GM12878 (cell line): ENCODE results near the gene SNAP23. TPM values are rescaled to one million over a fixed set of nuclear protein-coding genes. Genes with fewer than 3 reads are reported as not detected.

ENCODE experiments used
- ATAC-seq: fragments of 200-7000 bp; cut with Tn5 transposase; 3 replicates; pipeline ENCODE4 v1.9.1; 2020; ENCODE audit warnings: mild to moderate bottlenecking, moderate library complexity
- BruUV-seq: library from RNA; stranded (reverse); fragments of 400-500 nt; replicated peaks from 2 replicates; lab custom pipeline; 2021; lab: Mats Ljungman, UMichigan
- CTCF ChIA-PET: fragments of 300-600 bp; sonication (Branson Sonifier 250); formaldehyde crosslinking; extraction: SDS; loops from one replicate; lab custom pipeline; 2021; ENCODE audit warnings: inconsistent platforms; lab: Yijun Ruan, JAX
- POLR2A ChIA-PET: fragments of 350-600 bp; formaldehyde crosslinking; extraction: SDS; loops from one replicate; lab custom pipeline; 2021; ENCODE audit warnings: inconsistent platforms; lab: Charles Lee
- RAD21 ChIA-PET: fragments of 300-600 bp; sonication (Branson Sonifier 250); formaldehyde crosslinking; loops from one replicate; lab custom pipeline; 2023; ENCODE audit warnings: antibody characterized with exemption; ENCODE audit not compliant: unreplicated experiment; lab: Charles Lee
- SMC1A ChIA-PET: fragments of 300-600 bp; sonication (Branson Sonifier 250); formaldehyde crosslinking; loops from one replicate; lab custom pipeline; 2023; ENCODE audit not compliant: unreplicated experiment, uncharacterized antibody; lab: Charles Lee
- DNase-seq: peaks from one replicate; pipeline ENCODE4 v3.0.0-alpha.2; 2011; ENCODE audit warnings: low read depth, low spot score
- FAIRE-seq: peaks from 3 replicates; lab custom pipeline; 2011; peaks lifted over from hg19 to GRCh38; lab: Jason Lieb, UNC
- H2AFZ ChIP-seq: 2 replicates; pipeline ENCODE4 v1.6.0; 2011; ENCODE audit warnings: low read depth, low read length, control low read depth; ENCODE audit not compliant: control insufficient read depth
- H3K27ac ChIP-seq: 2 replicates; pipeline ENCODE4 v1.5.1; 2011; ENCODE audit warnings: control low read depth; ENCODE audit not compliant: control insufficient read depth, insufficient read depth
- H3K27me3 ChIP-seq, 2 experiments: replicated peaks in 1 of 2; 2 replicates each; pipeline versions ENCODE4 v1.6.0 to v1.6.1; 2011; ENCODE audit warnings: low read length in 1 of 2; ENCODE audit not compliant: control insufficient read depth in 2 of 2, insufficient read depth in 2 of 2
- H3K36me3 ChIP-seq, 2 experiments: 2 replicates each; pipeline ENCODE4 v1.5.1; 2011; ENCODE audit warnings: low read length in 1 of 2; ENCODE audit not compliant: control insufficient read depth in 2 of 2, insufficient read depth in 2 of 2
- H3K4me1 ChIP-seq: 2 replicates; pipeline ENCODE4 v1.6.1; 2011; ENCODE audit warnings: mild to moderate bottlenecking, low read length, moderate library complexity, mixed read lengths; ENCODE audit not compliant: control insufficient read depth, insufficient read depth
- H3K4me2 ChIP-seq: 2 replicates; pipeline ENCODE4 v1.6.0; 2011; ENCODE audit warnings: control low read depth; ENCODE audit not compliant: control insufficient read depth, insufficient read depth
- H3K4me3 ChIP-seq: fragments of 200-600 bp; sonication (generic); 2 replicates; pipeline ENCODE4 v1.5.1; 2016
- H3K79me2 ChIP-seq: 2 replicates; pipeline ENCODE4 v1.6.0; 2011; ENCODE audit warnings: low read length; ENCODE audit not compliant: control insufficient read depth, insufficient read depth
- H3K9ac ChIP-seq: 2 replicates; pipeline ENCODE4 v1.8.0; 2011; ENCODE audit warnings: low read length, control low read depth, mixed read lengths; ENCODE audit not compliant: control insufficient read depth, insufficient read depth
- H3K9me3 ChIP-seq: replicated peaks from 3 replicates; pipeline ENCODE4 v1.5.1; 2011; ENCODE audit warnings: mild to moderate bottlenecking, low read length; ENCODE audit not compliant: control insufficient read depth, insufficient read depth
- H4K20me1 ChIP-seq: 2 replicates; pipeline ENCODE4 v1.6.0; 2011; ENCODE audit not compliant: control insufficient read depth, insufficient read depth
- NFYB ChIP-seq: IDR thresholded peaks from 2 replicates; pipeline ENCODE4 v1.6.1; 2011; ENCODE audit warnings: low read depth, mild to moderate bottlenecking, low read length, improper control_type of control experiment, moderate library complexity; ENCODE audit not compliant: insufficient read depth
- PAX8 ChIP-seq: fragments of 450-650 bp; IDR thresholded peaks from 2 replicates; pipeline ENCODE4 v1.6.1; 2017; ENCODE audit warnings: mild to moderate bottlenecking, moderate library complexity
- RELA ChIP-seq: fragments of 450-650 bp; IDR thresholded peaks from 2 replicates; pipeline ENCODE4 v1.8.0; 2014; ENCODE audit warnings: borderline replicate concordance; ENCODE audit not compliant: partially characterized antibody
- RFX5 ChIP-seq: IDR thresholded peaks from 2 replicates; pipeline ENCODE4 v1.6.1; 2011; ENCODE audit warnings: low read depth, low read length, improper control_type of control experiment
- SIN3A ChIP-seq: IDR thresholded peaks from 2 replicates; pipeline ENCODE4 v1.6.1; 2012; ENCODE audit warnings: low read depth, low read length, improper control_type of control experiment
- WGBS: methylation state at CpG from one replicate; pipeline ENCODE4 v1.1.6; 2016; ENCODE audit warnings: low lambda C conversion rate; ENCODE audit not compliant: insufficient replicate concordance, insufficient coverage; ENCODE audit errors: missing lambda C conversion rate; 5-methylcytosine and 5-hydroxymethylcytosine counted together
- in situ Hi-C: fragments of 300-500 bp; cut with MboI; formaldehyde crosslinking; loops from 9 replicates; pipeline ENCODE4 v1.14.3; 2018; ENCODE audit warnings: mixed read lengths
- intact Hi-C: fragments of 100-400 bp; cut with micrococcal nuclease; formaldehyde crosslinking; loops from one replicate; pipeline ENCODE4 v1.14.2; 2022; ENCODE audit not compliant: unreplicated experiment
- polyA plus RNA-seq, 11 experiments: library from polyadenylated mRNA; depleted of rRNA in 4 of 11; unstranded in 6 of 11; stranded (reverse) in 5 of 11; fragments of >200 nt; fragmentation: Nextera tagmentation in 4 of 11; fragmentation: Illumina TruSeq in 1 of 11; extraction: Ambion mirVana in 4 of 11; extraction: Trizol in 1 of 11; gene quantifications; 1 replicate in 1 of 11; 2 replicates in 10 of 11; pipeline versions ENCODE4 v1.2.1 to v1.2.3, GENCODE V29; 2011 to 2016; ENCODE audit warnings: inconsistent platforms in 2 of 11, missing spikeins in 2 of 11, low read depth in 1 of 11
- total RNA-seq, 4 experiments: library from RNA; depleted of rRNA in 3 of 4; stranded (reverse); fragments of >200 nt in 3 of 4; fragmentation: Illumina TruSeq in 1 of 4; extraction: Trizol in 1 of 4; gene quantifications; 2 replicates each; pipeline versions ENCODE4 v1.2.1 to v1.2.3, GENCODE V29; 2013 to 2021
- TF ChIP-seq, protein P1 (sequence below): IDR thresholded peaks from 2 replicates; pipeline ENCODE4 v1.6.1; 2012; ENCODE audit warnings: low read depth, low read length, improper control_type of control experiment

The SNAP23 gene
- total and polyA plus RNA-seq, 10 of the 15 experiments (the other 5 are each of a cell fraction or from before 2014, with no cell fraction given): 51.9 to 127 (median 74.6) TPM

DNA sequence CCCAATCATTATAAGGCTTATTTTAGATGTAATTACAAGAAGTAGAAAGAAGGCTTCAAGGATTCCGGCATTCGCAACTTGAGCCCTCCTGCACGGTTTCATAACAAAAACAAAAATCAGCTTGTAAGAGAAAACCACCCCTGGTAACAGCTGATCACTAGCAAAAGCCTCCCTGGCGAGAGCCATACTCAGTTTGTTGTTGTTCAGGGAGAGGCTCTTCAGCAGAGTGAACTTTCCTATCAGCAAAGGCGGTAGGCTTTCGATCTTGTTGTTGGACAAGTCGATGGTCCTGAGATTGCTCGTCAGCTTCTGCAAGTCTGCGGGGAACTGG is 52.4 kb downstream of the SNAP23 start:
- H3K4me3 ChIP-seq: peak overlapping the region; percentile 76
- no peak for DNase-seq
- no peak for FAIRE-seq
- H3K79me2 ChIP-seq: peaks cover 57% of the 10 kb centered on the region
- 21% methylated on average over 7 of the region's 9 CpGs for WGBS
- H3K27ac ChIP-seq: peak overlapping the region; percentile 72
- peak overlapping the region; percentile 86 for H3K9ac ChIP-seq
- ChIA-PET SMC1A (interaction anchor here (0.6 to 5.4 kb wide), 18 partner anchors 13 to 320 kb away, joined by 3 to 45 read pairs (median 4); no protein-coding TSS in a partner anchor), CTCF (interaction anchor here (0.8 to 3.0 kb wide), 6 partner anchors 8 to 104 kb away, joined by 3 to 7 read pairs (median 5); partner anchors contain the start of gene ZNF106), RAD21 (interaction anchor here (0.6 to 2.7 kb wide), 14 partner anchors 12 to 103 kb away, joined by 3 to 9 read pairs (median 4); partner anchors contain the start of genes SNAP23, STARD9 and ZNF106), POLR2A (interaction anchor here (0.8 to 3.2 kb wide), 15 partner anchors 11 to 102 kb away, joined by 3 to 13 read pairs (median 6); partner anchors contain the start of genes SNAP23, STARD9 and ZNF106)
- intact Hi-C loops (loop anchor here (2.0 kb wide), 1 partner anchor 103 kb away; no protein-coding TSS in a partner anchor), in situ Hi-C loops (no loop called here)
- no peaks in the 10 kb centered on the region for H3K9me3 ChIP-seq
- peak overlapping the region; percentile 82 for H3K4me2 ChIP-seq
- TF ChIP-seq SIN3A (peak; percentile 25; the same call in 1 of the 2 replicates), NFYB (no peak), RFX5 (0 out of 2 replicates have a peak, but pooled peaks have one; percentile 28), PAX8 (no peak), RELA (no peak)
- TF ChIP-seq, protein P1, sequence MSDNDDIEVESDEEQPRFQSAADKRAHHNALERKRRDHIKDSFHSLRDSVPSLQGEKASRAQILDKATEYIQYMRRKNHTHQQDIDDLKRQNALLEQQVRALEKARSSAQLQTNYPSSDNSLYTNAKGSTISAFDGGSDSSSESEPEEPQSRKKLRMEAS: 0 out of 2 replicates have a peak, but pooled peaks have one; percentile 18
- peak; percentile 27; the same call in 2 of the 3 replicates for ATAC-seq
- peak overlapping the region; percentile 81 for H2AFZ ChIP-seq
- no TSS peak for BruUV-seq
- peaks cover 1 to 12% of the 10 kb centered on the region in 2 experiments; a peak in 3 of 4 replicates for H3K36me3 ChIP-seq
- H3K27me3 ChIP-seq: no peaks in the 10 kb centered on the region
- H3K4me1 ChIP-seq: no peaks in the 10 kb centered on the region; the same call in 1 of the 2 replicates
- H4K20me1 ChIP-seq: no peaks in the 10 kb centered on the region
